ENCODE measurements around the gene WTAP.
"Not testable (repeated sequence)": the region's sequence is repeated elsewhere in the genome, so short reads cannot be mapped to it uniquely, and the experiment has no call there.

Gene WTAP

DNA sequence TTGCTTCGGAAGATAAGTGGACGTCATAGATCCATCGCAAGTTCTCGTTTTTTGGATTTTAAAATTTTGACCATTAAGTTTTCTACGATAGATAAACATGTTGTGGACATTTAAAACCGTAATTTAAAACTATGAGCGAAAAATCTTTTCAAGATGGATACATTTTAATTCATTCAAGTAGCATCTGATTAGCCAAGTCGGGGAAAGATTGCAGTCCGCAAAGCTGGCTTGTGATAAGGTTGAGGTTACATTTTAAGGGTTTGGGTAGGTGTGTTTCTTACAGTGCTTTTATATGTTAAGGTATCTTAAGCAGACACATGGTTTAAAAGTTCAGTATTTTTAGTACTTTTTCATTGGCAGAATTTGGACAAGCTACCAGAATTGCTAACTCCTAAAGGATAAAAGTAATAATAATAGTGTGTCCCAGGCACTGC is 1.2 kb downstream of the WTAP start:
- no peak for DNase-seq (ENCODE audit: low read depth in 2 of 2)

DNA sequence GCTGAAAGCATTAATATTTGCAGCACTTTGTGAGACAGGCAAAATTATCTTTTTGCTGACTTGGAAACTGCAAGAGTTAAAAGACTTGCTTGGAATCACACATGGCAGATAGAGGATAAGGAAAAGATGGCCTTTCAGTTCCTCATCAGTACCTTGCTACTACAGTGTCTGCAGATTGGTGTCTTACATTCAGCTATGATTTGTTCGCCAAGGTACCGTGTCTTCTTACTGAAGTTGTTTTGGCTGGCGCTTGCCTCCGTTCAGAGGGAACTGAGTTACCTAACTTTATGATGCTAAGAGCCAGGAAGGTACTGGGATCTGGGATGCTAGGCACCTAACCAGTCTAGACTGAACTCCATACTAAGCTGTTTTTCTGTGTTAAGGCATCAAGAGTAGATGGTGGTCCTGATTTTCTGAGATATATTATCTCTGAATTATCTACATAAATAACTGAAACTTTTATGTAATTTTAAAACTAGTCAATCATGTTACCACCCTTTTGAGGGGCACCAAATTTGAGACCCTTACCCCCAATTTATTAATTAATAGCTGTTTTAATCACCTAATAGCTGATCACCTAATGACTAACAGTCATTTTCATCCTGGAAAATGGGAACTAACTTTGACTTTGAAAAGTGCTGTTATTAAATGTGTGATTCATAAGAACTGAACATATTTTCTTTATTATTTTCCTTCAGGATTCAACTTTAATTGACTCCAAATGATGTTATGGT is 2.5 kb downstream of the WTAP start:
- no peak for DNase-seq (ENCODE audit: low read depth in 2 of 2)

DNA sequence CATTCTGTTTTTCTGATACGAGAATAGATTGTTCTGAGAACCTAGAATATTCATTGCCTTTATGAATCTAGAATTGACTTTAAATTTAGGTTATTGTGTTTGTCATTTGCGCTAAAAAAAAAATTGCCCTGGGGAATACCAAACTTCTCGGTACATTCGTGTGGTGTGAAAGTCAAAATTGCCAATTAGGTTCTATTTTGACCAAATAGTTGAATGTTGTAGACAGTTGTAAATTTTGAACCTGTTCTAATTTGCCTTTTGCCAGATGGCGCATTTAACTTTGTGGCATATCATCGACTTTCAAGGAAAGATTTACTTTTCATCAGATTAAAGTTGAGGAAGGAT is 3.0 kb downstream of the WTAP start:
- no peak for DNase-seq (ENCODE audit: low read depth in 2 of 2)

DNA sequence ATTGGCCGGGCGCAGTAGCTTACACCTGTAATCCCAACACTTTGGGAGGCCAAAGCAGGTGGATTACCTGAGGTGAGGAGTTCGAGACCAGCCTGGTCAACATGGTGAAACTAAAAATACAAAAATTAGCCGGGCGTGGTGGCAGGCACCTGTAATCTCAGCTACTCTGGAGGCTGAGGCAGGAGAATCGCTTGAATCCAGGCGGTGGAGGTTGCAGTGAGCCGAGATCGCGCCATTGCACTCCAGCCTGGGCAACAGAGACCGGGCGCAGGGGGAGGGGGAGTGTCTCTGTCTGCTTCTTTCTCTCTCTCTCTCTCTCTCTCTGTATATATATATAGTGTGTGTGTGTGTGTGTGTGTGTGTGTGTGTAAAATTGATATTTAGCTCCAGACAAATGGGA is 5.2 kb downstream of the WTAP start:
- not testable (repeated sequence) for DNase-seq (ENCODE audit: low read depth in 2 of 2)

DNA sequence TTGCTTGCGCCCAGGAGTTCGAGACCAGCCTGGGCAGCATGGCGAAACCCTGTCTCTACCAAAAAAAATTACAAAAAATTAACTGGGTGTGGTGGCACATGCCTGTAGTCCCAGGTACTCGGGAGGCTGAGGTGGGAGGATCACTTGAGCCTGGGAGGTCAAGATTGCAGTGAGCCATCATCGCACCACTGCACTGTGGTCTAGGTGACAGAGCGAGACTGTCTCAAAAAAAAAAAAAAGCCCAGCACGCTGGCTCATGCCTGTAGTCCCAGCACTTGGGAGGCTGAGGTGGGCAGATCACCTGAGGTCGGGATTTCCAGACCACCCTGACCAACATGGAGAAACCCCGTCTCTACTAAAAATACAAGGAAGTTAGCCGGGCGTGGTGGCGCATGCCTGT is 6.1 kb downstream of the WTAP start:
- not testable (repeated sequence) for DNase-seq (ENCODE audit: low read depth in 2 of 2)

DNA sequence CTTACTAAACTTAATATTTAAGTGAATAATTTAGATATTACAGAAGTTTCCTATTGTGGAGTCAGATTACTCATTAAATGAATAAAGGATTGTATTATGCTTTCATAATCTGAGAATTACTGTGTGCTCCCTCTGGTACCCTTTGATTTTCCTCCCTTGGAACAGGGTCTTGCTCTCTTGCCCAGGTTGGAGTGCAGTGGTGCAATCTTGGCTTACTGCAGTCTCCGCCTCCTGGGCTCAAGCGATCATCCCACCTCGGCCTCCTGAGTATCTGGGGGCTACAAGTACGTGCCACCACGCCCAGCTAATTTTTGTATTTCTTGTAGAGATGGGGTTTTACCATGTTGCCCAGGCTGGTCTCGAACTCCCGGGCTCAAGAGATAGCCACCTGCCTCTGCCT is 9.6 kb downstream of the WTAP start:
- DNase-seq (ENCODE audit: low read depth in 2 of 2), result no peak

DNA sequence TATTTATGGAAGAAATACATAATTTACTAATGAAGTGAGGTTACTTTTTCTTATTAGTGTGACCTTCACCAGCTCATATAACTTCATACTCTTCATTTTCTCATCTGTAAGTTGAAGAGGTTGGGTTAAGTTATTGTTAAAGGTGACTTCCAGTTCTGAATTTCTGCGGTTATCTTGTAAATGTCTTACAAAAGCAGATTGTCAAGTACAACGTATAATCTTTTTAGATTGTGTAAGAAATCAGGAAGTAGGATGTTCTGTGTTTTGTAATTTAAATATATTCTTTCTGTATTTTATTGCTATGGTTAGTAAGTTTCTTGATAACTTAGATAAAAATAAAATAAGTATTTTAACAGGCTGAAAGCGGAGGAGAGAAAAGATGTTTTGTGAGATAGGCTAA is 12.0 kb downstream of the WTAP start:
- DNase-seq (ENCODE audit: low read depth in 2 of 2), result no peak

DNA sequence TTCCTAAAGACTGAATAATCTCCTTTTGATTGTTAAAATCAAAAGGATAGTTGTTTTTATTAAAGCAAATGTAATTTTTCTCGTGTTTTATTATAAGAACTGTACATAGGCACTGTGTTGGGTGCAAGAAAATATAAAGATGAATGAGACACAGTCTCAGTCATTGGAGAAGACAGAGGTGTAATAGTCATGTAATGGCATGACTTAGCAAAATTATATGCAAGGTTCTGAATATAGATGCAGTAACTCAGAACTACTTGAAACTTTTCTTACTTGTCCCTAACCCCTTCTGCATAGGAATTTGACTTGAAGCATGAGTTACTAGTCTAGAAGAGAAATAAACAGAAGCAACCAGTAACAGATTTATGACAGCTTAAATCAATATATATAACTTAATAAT is 14.9 kb downstream of the WTAP start:
- no peak for DNase-seq (ENCODE audit: low read depth in 2 of 2)

DNA sequence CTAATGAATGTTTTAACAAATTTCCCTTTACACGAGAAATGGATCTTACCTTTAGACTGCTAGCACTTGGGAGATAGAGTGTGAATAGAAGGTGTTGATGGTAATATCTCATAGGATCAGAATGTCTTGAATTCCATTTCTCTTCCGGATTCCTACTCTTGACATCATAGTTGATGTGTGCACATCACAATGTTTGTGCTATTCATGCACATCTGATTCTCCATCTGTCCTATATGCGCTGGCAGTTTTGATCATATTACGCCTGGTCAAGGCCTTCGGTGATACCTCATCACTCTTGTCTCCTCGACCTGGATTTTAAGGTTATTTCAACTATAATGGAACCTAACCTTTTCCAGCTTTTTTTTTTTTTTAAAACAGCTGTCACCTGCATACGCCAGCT is 17.8 kb downstream of the WTAP start:
- no peak for DNase-seq (ENCODE audit: low read depth in 2 of 2)

DNA sequence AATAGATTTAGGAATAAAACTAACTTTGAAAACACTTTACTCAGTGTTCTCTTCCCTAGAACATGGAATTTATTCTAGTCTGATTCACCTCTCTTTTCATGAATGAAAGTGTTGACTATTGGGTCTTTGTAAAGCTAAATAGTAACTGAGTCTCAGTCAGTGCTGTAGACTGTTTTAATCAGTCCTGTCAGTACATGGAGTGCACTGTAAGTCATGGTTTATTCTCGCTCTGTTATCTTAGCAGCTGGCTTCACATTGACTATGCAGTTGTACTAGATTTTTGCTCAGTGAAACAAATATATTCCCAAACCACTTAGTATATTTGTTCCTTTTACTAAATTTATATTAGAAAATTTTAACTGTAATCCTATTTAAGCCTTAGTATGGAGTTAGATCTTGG is 19.5 kb downstream of the WTAP start:
- DNase-seq (ENCODE audit: low read depth in 2 of 2), result no peak

DNA sequence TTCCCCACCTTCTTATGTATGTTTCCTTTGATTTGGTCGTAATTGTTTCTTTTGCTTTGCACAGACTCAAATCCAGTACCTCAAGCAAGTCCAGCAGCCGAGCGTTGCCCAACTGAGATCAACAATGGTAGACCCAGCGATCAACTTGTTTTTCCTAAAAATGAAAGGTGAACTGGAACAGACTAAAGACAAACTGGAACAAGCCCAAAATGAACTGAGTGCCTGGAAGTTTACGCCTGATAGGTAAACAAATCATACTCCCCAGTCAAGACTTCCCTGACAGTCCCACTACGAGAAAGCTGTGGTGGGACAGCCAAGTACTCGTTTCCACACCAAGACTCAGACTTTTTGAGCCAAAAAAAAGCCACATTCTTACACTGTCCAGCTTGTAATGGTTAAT is 20.8 kb downstream of the WTAP start:
- DNase-seq (ENCODE audit: low read depth in 2 of 2), result not testable (repeated sequence)

DNA sequence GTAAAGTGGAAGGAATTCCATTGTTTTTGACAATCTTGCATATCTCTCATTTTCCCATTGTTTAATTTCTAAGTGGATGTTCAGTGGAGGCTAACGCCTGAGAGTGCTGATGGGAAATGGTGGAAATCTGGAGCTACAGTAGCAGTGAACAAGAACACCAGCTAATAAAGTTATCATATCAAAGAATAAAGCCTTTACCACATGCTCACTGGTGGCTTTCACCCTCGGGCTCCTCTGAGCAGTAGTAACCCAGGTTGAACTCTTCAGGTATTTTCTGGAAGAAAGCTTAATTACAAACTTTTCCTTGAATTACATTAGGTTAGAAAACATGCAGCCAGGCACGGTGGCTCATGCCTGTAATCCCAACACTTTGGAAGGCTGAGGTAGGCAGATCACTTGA is 24.1 kb downstream of the WTAP start:
- no peak for DNase-seq (ENCODE audit: low read depth in 2 of 2)

DNA sequence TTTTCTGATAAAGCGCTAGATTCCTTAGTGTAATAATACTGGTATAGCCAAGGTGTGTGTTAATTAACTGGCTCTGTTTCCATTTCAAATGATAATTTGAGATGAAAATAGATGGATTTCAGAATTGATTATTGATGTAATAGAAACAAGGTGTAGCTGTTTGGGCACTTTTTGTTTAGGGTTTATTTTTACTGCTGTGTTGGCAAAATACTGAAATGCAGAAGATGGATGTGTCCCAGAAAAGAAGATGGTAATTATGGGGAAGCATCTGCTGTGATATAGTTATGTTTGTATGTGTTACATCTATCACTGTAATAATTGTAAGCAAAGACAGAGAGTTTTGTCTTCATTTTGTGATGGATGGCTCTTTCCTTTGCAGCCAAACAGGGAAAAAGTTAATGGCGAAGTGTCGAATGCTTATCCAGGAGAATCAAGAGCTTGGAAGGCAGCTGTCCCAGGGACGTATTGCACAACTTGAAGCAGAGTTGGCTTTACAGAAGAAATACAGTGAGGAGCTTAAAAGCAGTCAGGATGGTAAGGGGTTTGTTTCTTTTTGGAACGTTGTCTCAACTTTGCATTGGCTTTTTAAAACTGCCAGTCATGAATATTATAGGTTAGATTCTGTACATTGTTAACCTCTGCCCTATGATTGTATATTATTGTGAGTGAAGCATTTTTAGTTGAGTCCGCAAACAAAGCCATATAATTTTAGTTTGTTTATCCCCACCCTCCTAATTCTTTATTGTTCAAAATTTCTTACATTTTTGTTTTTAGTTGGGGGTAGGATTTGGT is 26.0 kb downstream of the WTAP start:
- DNase-seq (ENCODE audit: low read depth in 2 of 2), result no peak

DNA sequence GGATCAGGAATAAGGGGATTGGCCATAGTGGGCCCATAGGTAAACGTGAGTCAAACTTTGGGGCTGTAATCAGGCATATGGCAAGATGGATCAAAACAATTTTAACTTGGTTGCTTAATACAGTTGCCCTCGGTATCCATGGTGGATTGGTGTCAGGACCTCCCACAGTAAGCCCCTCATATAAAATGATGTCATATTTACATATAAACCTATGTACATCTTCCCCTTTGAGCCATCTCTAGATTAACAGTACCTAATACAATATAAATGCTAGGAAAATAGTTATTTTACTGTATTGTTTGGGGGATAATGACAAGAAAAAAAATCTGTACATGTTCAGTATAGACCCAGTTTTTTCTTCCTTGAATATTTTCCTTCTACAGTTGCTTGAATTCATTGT is 27.1 kb downstream of the WTAP start:
- no peak for DNase-seq (ENCODE audit: low read depth in 2 of 2)

DNA sequence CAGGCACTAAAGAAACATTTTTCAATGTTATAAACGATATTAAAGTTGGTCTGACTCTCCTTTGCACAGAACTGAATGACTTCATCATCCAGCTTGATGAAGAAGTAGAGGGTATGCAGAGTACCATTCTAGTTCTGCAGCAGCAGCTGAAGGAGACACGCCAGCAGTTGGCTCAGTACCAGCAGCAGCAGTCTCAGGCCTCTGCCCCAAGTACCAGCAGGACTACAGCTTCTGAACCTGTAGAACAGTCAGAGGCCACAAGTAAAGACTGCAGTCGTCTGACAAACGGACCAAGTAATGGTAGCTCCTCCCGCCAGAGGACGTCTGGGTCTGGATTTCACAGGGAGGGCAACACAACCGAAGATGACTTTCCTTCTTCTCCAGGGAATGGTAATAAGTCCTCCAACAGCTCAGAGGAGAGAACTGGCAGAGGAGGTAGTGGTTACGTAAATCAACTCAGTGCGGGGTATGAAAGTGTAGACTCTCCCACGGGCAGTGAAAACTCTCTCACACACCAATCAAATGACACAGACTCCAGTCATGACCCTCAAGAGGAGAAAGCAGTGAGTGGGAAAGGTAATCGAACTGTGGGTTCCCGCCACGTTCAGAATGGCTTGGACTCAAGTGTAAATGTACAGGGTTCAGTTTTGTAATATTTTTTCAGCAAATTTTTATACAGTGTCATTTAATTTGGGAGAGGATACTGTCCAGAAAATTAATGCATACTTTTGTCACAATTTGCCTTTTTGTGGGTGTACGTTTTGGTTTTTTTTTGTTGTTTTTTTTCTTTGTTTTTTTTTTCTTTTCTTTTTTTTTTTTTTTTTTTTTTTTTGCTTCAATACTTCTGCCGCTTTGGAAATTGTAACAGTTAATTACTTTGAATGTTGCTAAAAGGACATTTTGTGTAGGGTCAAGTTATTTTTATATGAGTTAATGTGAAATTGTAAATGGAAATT is 27.9 kb downstream of the WTAP start:
- no peak for DNase-seq (ENCODE audit: low read depth in 2 of 2)

DNA sequence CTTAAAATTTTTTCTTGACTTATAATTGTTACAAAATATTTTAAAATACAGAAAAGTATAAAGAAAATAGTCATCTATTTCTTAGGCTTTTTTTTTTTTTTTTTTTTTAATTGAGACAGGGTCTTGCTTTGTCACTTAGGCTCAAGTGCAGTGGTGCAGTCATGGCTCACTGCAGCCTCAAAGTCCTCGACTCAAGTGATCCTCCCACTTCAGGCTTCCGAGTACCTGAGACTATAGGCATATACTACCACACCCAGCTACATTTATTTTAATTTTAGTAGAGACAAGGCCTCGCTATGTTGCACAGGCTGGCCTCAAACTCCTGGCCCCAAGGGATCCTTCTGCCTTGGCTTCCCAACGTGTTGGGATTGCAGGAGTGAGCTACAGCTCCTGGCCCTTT is 29.2 kb downstream of the WTAP start:
- no peak for DNase-seq (ENCODE audit: low read depth in 2 of 2)

DNA sequence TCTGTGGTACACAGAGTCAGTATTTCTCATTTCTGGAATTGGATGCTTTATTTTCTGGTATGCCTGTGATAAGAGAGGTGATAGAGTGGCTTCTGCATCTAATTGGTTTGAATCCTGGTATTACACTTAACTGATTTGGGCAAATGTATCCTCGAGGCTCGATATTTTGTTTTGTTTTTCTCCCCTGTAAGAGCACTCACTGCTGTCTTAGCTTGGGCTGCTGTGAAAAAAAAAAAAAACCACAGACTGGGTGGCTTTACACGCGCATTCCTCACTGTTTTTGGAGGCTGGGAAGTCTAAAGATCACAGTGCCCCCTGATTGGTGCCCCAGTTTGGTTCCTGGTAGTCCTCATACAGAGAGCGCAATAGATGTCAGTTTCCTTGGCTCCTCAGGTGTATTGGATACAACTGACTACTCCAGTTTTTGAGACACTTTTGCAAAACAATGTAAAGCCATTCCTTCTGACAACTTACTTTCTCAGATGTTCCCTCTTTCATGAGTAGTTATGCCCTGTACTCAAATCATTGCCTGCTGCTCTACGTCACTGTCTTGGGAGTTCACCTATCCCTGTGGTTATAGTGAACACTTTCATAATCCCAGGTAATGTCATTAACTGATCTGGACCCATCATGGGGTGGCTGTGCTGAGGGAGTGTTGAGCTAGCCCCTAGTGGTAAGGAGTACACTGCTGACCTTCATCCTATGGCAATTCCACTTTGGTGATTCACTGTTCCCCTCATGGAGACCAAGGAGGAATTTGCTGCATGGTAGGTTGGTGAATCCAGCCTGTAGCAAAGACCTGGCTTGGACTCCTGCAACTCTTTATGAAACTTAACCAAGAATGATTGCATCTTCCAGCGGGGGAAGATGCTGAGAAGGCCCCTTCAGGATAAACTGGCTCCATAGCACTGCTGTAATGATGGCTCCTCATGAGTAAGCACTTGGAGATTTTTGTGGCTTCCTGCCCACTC is 31.0 kb downstream of the WTAP start:
- peak; percentile 51 to 53 for DNase-seq (ENCODE audit: low read depth in 2 of 2)

DNA sequence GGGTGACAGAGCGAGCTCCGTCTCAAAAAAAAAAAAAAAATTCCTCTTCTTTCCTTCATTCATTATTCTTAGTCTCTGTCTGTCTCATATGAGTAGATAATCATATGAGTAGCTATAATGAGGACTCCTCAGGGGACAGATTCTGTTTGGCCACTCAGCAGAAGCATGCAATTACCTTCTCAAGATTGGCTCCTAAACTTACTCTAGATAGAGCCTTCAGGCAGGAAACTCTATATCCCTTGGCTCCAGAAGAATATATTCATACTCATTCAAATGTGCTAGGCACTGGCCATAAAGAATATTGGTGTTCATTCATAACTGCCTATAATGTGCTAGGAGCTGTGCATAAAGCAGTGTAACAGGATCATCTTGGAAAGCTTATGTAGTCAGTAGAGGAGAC is 32.3 kb downstream of the WTAP start:
- DNase-seq (ENCODE audit: low read depth in 2 of 2), result no peak

DNA sequence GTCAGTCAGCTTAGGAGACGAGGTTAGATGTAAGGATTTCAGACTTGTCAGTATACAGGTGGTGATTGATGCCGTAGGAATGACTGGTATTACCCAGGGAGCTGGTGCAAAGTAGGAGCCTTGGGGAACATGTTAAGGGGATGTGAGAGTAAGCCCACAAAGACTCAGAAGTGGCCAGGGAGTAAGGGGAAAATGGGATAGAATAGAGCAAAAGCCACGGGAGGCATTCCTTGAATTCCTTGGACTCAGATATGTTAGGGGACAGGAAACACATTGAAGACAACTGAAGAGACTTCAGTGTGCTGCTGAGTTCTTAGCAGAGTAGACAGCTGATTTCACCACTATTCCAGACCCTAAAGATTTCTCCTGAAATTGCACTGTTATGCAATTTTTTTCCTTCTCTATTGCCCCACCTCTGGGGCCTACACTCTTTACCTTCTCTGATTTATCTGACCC is 33.3 kb downstream of the WTAP start:
- DNase-seq (ENCODE audit: low read depth in 2 of 2), result peak; percentile 76

DNA sequence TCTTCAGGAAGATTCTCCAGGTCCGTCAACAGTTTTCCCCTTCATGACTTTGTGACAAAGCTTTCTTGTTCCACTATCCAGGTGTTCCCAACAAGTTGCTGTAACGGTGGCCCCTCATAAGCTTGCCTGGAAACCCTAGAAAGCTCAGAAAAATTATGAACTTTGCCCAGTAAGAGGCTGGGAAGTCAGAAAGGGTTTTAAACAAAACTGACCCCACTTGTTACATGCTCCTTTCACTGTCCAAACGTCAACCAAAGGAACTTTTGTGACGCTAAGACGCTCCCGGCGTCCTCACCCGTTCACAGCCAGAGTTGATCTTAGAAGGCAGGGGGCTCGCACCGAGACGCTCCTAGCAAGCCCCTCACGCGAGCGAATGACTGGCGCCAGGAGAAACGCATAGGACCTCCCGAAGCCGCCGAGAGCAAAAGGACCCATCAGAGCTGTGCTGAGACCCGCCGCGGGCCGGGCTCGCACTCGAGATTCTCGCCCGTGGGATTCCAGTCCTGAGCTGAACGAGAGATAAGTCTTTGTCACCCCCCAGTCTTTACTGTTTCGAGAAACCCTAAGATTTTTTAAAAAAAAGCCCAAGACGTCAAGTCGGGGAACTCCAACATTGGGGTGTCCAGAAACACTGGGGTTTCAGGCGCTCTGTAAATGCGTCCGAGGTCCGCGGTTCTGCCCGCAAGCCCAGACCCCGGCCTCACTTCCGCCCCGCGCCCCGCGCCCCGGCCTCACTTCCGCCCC is 34.0 kb downstream of the WTAP start:
- no peak for DNase-seq (ENCODE audit: low read depth in 2 of 2)

Data from fibroblast of skin of left biceps (primary cell).